HEK293 (cell line): Measurements from ENCODE around the gene MAPKAPK5.

Experiments used
- CTCF ChIA-PET: fragments of 350-600 bp; formaldehyde crosslinking; extraction: SDS; loops from one replicate; lab custom pipeline; 2021; ENCODE audit warnings: antibody characterized with exemption; lab: Yijun Ruan, JAX
- POLR2A ChIA-PET: fragments of 300-600 bp; formaldehyde crosslinking; extraction: SDS; loops from one replicate; lab custom pipeline; 2020; ENCODE audit warnings: antibody characterized with exemption, inconsistent platforms; lab: Yijun Ruan, JAX
- H3K27ac ChIP-seq: fragments of 200-500 bp; sonication (Bioruptor generic); 2 replicates; pipeline ENCODE4 v1.5.1; 2014; ENCODE audit warnings: low read depth, low read length, control low read depth, inconsistent platforms; ENCODE audit errors: extremely low read depth
- H3K36me3 ChIP-seq, 2 experiments: fragments of 200-500 bp in 1 of 2; sonication (Bioruptor generic) in 1 of 2; 1 replicate in 1 of 2; 2 replicates in 1 of 2; pipeline ENCODE4 v1.5.1; 2014 to 2017; ENCODE audit warnings: inconsistent platforms in 2 of 2, low read length in 2 of 2; ENCODE audit not compliant: control insufficient read depth in 2 of 2, insufficient read depth in 1 of 2
- H3K4me1 ChIP-seq: fragments of 200-500 bp; sonication (Bioruptor generic); 2 replicates; pipeline ENCODE4 v1.5.1; 2014; ENCODE audit warnings: mild to moderate bottlenecking, low read length, inconsistent platforms; ENCODE audit not compliant: control insufficient read depth, insufficient read depth
- H3K4me3 ChIP-seq: 2 replicates; pipeline ENCODE4 v1.5.1; 2011; ENCODE audit warnings: low read depth, mild to moderate bottlenecking, control low read depth, low read length, moderate library complexity
- H3K9me3 ChIP-seq: fragments of 200-500 bp; sonication (Bioruptor generic); 2 replicates; pipeline ENCODE4 v1.5.1; 2014; ENCODE audit warnings: low read depth, low read length, inconsistent platforms; ENCODE audit not compliant: control insufficient read depth, insufficient read depth
- GLI2 ChIP-seq: fragments of 450-650 bp; formaldehyde crosslinking; IDR thresholded peaks from 2 replicates; pipeline ENCODE4; 2017; ENCODE audit warnings: missing biosample characterization, missing genetic modification characterization, low read depth, borderline replicate concordance
- GLIS1 ChIP-seq: fragments of 450-650 bp; formaldehyde crosslinking; IDR thresholded peaks from 2 replicates; pipeline ENCODE4 v1.5.1; 2016; ENCODE audit warnings: missing biosample characterization, missing genetic modification characterization
- IKZF3 ChIP-seq: fragments of 450-650 bp; IDR thresholded peaks from 2 replicates; pipeline ENCODE4 v1.5.0; 2018; ENCODE audit warnings: missing biosample characterization, mild to moderate bottlenecking, missing genetic modification characterization, moderate library complexity
- KLF7 ChIP-seq: fragments of 450-650 bp; formaldehyde crosslinking; IDR thresholded peaks from 2 replicates; pipeline ENCODE4 v1.5.1; 2016; ENCODE audit warnings: missing biosample characterization, missing genetic modification characterization, borderline replicate concordance
- KLF9 ChIP-seq: fragments of 450-650 bp; formaldehyde crosslinking; IDR thresholded peaks from 2 replicates; pipeline ENCODE4 v1.5.1; 2016; ENCODE audit warnings: missing biosample characterization, missing genetic modification characterization, low read depth
- SP7 ChIP-seq: fragments of 450-650 bp; formaldehyde crosslinking; IDR thresholded peaks from 2 replicates; pipeline ENCODE4 v1.5.1; 2016; ENCODE audit warnings: missing biosample characterization, missing genetic modification characterization
- WT1 ChIP-seq: fragments of 450-650 bp; formaldehyde crosslinking; IDR thresholded peaks from 2 replicates; pipeline ENCODE4 v1.5.1; 2016; ENCODE audit warnings: missing biosample characterization, missing genetic modification characterization
- YY2 ChIP-seq: fragments of 450-650 bp; formaldehyde crosslinking; IDR thresholded peaks from 2 replicates; pipeline ENCODE4 v1.5.1; 2016; ENCODE audit warnings: missing biosample characterization, missing genetic modification characterization
- ZBTB8A ChIP-seq: fragments of 450-650 bp; formaldehyde crosslinking; IDR thresholded peaks from 2 replicates; pipeline ENCODE4 v1.5.1; 2016; ENCODE audit warnings: missing biosample characterization, missing genetic modification characterization
- ZNF133 ChIP-seq: fragments of 450-650 bp; formaldehyde crosslinking; IDR thresholded peaks from 2 replicates; pipeline ENCODE4 v1.5.1; 2016; ENCODE audit warnings: missing biosample characterization, missing genetic modification characterization
- ZNF239 ChIP-seq: fragments of 450-650 bp; formaldehyde crosslinking; IDR thresholded peaks from 2 replicates; pipeline ENCODE4 v1.5.1; 2016; ENCODE audit warnings: missing biosample characterization, missing genetic modification characterization
- ZNF24 ChIP-seq: fragments of 450-650 bp; formaldehyde crosslinking; IDR thresholded peaks from 2 replicates; pipeline ENCODE4 v1.5.1; 2016; ENCODE audit warnings: missing biosample characterization, missing genetic modification characterization
- ZNF366 ChIP-seq: fragments of 450-650 bp; formaldehyde crosslinking; conservative IDR thresholded peaks from 2 replicates; pipeline ENCODE4 v1.5.1; 2016; ENCODE audit warnings: missing biosample characterization, missing genetic modification characterization
- ZNF391 ChIP-seq: fragments of 450-650 bp; formaldehyde crosslinking; IDR thresholded peaks from 2 replicates; pipeline ENCODE4 v1.5.1; 2016; ENCODE audit warnings: low read depth, missing biosample characterization, missing genetic modification characterization, borderline replicate concordance
- ZNF394 ChIP-seq: fragments of 450-650 bp; formaldehyde crosslinking; IDR thresholded peaks from 2 replicates; pipeline ENCODE4 v1.5.1; 2016; ENCODE audit warnings: missing biosample characterization, missing genetic modification characterization, mild to moderate bottlenecking, moderate library complexity, borderline replicate concordance
- ZNF510 ChIP-seq: fragments of 450-650 bp; formaldehyde crosslinking; IDR thresholded peaks from 2 replicates; pipeline ENCODE4 v1.5.1; 2018; ENCODE audit warnings: mild to moderate bottlenecking, missing genetic modification characterization, missing biosample characterization; ENCODE audit not compliant: insufficient replicate concordance
- ZNF561 ChIP-seq: fragments of 450-650 bp; IDR thresholded peaks from 2 replicates; pipeline ENCODE4 v1.5.1; 2018; ENCODE audit warnings: missing biosample characterization, missing genetic modification characterization, borderline replicate concordance
- ZNF629 ChIP-seq: fragments of 450-650 bp; formaldehyde crosslinking; IDR thresholded peaks from 2 replicates; pipeline ENCODE4 v1.5.1; 2017; ENCODE audit warnings: missing biosample characterization, missing genetic modification characterization
- TF ChIP-seq, protein P1 (sequence below): sonication (generic); formaldehyde crosslinking; IDR thresholded peaks from 2 replicates; pipeline ENCODE4 v1.8.1; 2022; ENCODE audit warnings: mild to moderate bottlenecking, moderate library complexity, missing genetic modification reagents
- TF ChIP-seq, protein P2 (sequence below): fragments of 450-650 bp; formaldehyde crosslinking; IDR thresholded peaks from 2 replicates; pipeline ENCODE4 v1.5.1; 2017; ENCODE audit warnings: missing biosample characterization, missing genetic modification characterization
- TF ChIP-seq, protein P3 (sequence below): fragments of 450-650 bp; formaldehyde crosslinking; conservative IDR thresholded peaks from 2 replicates; pipeline ENCODE4 v1.5.1; 2016; ENCODE audit warnings: low read depth, missing biosample characterization, missing genetic modification characterization
- TF ChIP-seq, protein P4 (sequence below): fragments of 450-650 bp; formaldehyde crosslinking; IDR thresholded peaks from 2 replicates; pipeline ENCODE4 v1.5.1; 2016; ENCODE audit warnings: missing biosample characterization, missing genetic modification characterization
- TF ChIP-seq, protein P5 (sequence below): fragments of 450-650 bp; IDR thresholded peaks from 2 replicates; pipeline ENCODE4 v1.5.1; 2018; ENCODE audit warnings: missing biosample characterization, mild to moderate bottlenecking, missing genetic modification characterization

Gene MAPKAPK5, protein sequence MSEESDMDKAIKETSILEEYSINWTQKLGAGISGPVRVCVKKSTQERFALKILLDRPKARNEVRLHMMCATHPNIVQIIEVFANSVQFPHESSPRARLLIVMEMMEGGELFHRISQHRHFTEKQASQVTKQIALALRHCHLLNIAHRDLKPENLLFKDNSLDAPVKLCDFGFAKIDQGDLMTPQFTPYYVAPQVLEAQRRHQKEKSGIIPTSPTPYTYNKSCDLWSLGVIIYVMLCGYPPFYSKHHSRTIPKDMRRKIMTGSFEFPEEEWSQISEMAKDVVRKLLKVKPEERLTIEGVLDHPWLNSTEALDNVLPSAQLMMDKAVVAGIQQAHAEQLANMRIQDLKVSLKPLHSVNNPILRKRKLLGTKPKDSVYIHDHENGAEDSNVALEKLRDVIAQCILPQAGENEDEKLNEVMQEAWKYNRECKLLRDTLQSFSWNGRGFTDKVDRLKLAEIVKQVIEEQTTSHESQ

DNA sequence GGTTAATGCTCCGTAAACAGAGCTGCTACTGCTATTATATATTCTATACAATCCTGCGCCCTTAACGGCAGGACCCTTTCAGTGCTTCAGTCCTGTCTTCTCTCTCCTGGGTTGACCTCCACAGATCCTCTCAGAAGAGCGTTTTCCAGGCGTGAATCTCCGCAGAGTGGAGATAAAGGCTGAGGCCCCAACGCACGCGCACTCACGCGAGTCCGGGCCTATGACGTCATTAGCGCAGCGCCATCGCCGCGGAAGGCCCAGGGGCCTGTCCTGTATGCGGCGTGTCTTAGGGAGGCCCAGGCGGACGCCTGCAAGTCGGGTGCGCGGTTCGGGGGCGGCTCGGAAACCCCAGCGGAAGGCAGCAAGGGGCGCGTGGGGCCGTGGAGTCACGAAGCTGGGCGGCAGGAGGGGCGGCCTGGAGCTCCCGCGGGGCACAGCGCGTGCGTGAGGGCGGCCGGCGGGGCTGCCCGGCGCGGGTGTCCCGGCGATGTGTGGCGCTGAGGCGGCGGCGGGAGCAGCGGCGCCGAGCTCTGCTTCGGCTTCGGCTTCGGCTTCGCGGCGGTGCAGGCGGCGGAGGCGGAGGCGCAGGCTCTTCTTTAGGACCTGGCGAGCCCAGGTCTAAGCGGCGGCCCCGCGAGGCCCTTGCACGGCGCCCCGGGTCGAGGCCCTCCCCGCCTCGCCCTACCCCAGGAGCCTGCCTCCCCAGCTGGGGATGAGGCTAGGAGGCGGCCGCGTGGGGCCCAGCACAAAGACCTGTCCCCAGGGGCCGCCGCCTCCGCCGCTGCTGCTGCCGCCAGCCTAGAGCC is at the start of gene MAPKAPK5:
TSS of gene MAPKAPK5 (plus strand) at position 479 of the 806 bp plus-strand sequence. CDS start 506 bp downstream, outside the sequence.
- Histone ChIP-seq H3K36me3 (peaks cover 10 to 27% of the 10 kb centered on the region in 2 experiments; a peak in 2 of 3 replicates), H3K9me3 (no peaks in the 10 kb centered on the region), H3K4me3 (peak within 1 kb of the TSS; percentile 81), H3K4me1 (no peaks in the 10 kb centered on the region), H3K27ac (peak within 1 kb of the TSS; percentile 93)
- ChIA-PET CTCF (interaction anchor here (0.5 to 1.1 kb wide), 3 partner anchors 19 to 572 kb away, joined by 3 to 4 read pairs (median 3); no protein-coding TSS in a partner anchor), POLR2A (interaction anchor here (0.6 to 1.7 kb wide), 5 partner anchors 11 to 558 kb away, joined by 3 to 6 read pairs (median 4); partner anchors contain the start of gene TMEM116)
- peak; percentile 81 for TF ChIP-seq GLIS1 (tag by site-specific recombination)
- TF ChIP-seq KLF7 (tag by site-specific recombination): peak; percentile 62; the same call in 1 of the 2 replicates
- TF ChIP-seq, protein P1, sequence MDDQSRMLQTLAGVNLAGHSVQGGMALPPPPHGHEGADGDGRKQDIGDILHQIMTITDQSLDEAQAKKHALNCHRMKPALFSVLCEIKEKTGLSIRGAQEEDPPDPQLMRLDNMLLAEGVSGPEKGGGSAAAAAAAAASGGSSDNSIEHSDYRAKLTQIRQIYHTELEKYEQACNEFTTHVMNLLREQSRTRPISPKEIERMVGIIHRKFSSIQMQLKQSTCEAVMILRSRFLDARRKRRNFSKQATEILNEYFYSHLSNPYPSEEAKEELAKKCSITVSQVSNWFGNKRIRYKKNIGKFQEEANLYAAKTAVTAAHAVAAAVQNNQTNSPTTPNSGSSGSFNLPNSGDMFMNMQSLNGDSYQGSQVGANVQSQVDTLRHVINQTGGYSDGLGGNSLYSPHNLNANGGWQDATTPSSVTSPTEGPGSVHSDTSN (CRISPR knock-in tag): peak; percentile 86
- peak; percentile 82 for TF ChIP-seq ZBTB8A (tag by site-specific recombination)
- peak; percentile 75; the same call in 1 of the 2 replicates for TF ChIP-seq ZNF391 (tag by site-specific recombination)
- peak; percentile 33; the same call in 1 of the 2 replicates for TF ChIP-seq ZNF24 (tag by site-specific recombination)
- TF ChIP-seq, protein P2, sequence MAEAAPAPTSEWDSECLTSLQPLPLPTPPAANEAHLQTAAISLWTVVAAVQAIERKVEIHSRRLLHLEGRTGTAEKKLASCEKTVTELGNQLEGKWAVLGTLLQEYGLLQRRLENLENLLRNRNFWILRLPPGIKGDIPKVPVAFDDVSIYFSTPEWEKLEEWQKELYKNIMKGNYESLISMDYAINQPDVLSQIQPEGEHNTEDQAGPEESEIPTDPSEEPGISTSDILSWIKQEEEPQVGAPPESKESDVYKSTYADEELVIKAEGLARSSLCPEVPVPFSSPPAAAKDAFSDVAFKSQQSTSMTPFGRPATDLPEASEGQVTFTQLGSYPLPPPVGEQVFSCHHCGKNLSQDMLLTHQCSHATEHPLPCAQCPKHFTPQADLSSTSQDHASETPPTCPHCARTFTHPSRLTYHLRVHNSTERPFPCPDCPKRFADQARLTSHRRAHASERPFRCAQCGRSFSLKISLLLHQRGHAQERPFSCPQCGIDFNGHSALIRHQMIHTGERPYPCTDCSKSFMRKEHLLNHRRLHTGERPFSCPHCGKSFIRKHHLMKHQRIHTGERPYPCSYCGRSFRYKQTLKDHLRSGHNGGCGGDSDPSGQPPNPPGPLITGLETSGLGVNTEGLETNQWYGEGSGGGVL (tag by site-specific recombination): no peak
- TF ChIP-seq GLI2 (tag by site-specific recombination): no peak
- TF ChIP-seq ZNF561 (tag by site-specific recombination): peak; percentile 43; the same call in 1 of the 2 replicates
- TF ChIP-seq, protein P3, sequence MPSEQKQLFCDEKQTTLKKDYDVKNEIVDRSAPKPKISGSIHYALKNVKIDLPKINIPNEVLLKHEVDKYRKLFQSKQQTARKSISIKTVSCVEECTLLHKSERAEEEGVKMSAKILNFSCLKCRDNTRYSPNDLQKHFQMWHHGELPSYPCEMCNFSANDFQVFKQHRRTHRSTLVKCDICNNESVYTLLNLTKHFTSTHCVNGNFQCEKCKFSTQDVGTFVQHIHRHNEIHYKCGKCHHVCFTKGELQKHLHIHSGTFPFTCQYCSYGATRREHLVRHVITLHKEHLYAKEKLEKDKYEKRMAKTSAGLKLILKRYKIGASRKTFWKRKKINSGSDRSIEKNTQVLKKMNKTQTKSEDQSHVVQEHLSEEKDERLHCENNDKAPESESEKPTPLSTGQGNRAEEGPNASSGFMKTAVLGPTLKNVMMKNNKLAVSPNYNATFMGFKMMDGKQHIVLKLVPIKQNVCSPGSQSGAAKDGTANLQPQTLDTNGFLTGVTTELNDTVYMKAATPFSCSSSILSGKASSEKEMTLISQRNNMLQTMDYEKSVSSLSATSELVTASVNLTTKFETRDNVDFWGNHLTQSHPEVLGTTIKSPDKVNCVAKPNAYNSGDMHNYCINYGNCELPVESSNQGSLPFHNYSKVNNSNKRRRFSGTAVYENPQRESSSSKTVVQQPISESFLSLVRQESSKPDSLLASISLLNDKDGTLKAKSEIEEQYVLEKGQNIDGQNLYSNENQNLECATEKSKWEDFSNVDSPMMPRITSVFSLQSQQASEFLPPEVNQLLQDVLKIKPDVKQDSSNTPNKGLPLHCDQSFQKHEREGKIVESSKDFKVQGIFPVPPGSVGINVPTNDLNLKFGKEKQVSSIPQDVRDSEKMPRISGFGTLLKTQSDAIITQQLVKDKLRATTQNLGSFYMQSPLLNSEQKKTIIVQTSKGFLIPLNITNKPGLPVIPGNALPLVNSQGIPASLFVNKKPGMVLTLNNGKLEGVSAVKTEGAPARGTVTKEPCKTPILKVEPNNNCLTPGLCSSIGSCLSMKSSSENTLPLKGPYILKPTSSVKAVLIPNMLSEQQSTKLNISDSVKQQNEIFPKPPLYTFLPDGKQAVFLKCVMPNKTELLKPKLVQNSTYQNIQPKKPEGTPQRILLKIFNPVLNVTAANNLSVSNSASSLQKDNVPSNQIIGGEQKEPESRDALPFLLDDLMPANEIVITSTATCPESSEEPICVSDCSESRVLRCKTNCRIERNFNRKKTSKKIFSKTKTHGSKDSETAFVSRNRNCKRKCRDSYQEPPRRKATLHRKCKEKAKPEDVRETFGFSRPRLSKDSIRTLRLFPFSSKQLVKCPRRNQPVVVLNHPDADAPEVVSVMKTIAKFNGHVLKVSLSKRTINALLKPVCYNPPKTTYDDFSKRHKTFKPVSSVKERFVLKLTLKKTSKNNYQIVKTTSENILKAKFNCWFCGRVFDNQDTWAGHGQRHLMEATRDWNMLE: peak; percentile 45
- TF ChIP-seq ZNF133: no peak
- TF ChIP-seq, protein P4, sequence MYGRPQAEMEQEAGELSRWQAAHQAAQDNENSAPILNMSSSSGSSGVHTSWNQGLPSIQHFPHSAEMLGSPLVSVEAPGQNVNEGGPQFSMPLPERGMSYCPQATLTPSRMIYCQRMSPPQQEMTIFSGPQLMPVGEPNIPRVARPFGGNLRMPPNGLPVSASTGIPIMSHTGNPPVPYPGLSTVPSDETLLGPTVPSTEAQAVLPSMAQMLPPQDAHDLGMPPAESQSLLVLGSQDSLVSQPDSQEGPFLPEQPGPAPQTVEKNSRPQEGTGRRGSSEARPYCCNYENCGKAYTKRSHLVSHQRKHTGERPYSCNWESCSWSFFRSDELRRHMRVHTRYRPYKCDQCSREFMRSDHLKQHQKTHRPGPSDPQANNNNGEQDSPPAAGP (tag by site-specific recombination): peak; percentile 87
- peak; percentile 68 for TF ChIP-seq ZNF366 (tag by site-specific recombination)
- TF ChIP-seq, protein P5, sequence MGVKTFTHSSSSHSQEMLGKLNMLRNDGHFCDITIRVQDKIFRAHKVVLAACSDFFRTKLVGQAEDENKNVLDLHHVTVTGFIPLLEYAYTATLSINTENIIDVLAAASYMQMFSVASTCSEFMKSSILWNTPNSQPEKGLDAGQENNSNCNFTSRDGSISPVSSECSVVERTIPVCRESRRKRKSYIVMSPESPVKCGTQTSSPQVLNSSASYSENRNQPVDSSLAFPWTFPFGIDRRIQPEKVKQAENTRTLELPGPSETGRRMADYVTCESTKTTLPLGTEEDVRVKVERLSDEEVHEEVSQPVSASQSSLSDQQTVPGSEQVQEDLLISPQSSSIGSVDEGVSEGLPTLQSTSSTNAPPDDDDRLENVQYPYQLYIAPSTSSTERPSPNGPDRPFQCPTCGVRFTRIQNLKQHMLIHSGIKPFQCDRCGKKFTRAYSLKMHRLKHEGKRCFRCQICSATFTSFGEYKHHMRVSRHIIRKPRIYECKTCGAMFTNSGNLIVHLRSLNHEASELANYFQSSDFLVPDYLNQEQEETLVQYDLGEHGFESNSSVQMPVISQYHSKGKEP (tag by site-specific recombination): 0 out of 2 replicates have a peak, but pooled peaks have one; percentile 3
- peak; percentile 46; the same call in 1 of the 2 replicates for TF ChIP-seq WT1 (tag by site-specific recombination)
- peak; percentile 87 for TF ChIP-seq YY2
- TF ChIP-seq ZNF510 (tag by site-specific recombination): no peak
- peak; percentile 96 for TF ChIP-seq ZNF629
- TF ChIP-seq IKZF3 (tag by site-specific recombination): peak; percentile 54; the same call in 1 of the 2 replicates
- TF ChIP-seq ZNF239 (tag by site-specific recombination): no peak
- peak; percentile 30; the same call in 1 of the 2 replicates for TF ChIP-seq KLF9 (tag by site-specific recombination)
- TF ChIP-seq ZNF394 (tag by site-specific recombination): peak; percentile 52
- TF ChIP-seq SP7: peak; percentile 80
